GM19193 (cell line): ENCODE measurements around the gene PIGX.

Experiments used
- POLR2A ChIP-seq: IDR thresholded peaks from 4 replicates; pipeline ENCODE4 v1.6.1; 2011; ENCODE audit not compliant: insufficient read depth, insufficient read length; ENCODE audit errors: extremely low read depth

The PIGX gene

GRCh38 chr3:196772102-196772501, 59.9 kb downstream of the PIGX start:
- TF ChIP-seq POLR2A: no peak

- TF ChIP-seq POLR2A: no peak
Measured at GRCh38 chr3:196772897-196773296, 60.7 kb downstream of the PIGX start.

DNA sequence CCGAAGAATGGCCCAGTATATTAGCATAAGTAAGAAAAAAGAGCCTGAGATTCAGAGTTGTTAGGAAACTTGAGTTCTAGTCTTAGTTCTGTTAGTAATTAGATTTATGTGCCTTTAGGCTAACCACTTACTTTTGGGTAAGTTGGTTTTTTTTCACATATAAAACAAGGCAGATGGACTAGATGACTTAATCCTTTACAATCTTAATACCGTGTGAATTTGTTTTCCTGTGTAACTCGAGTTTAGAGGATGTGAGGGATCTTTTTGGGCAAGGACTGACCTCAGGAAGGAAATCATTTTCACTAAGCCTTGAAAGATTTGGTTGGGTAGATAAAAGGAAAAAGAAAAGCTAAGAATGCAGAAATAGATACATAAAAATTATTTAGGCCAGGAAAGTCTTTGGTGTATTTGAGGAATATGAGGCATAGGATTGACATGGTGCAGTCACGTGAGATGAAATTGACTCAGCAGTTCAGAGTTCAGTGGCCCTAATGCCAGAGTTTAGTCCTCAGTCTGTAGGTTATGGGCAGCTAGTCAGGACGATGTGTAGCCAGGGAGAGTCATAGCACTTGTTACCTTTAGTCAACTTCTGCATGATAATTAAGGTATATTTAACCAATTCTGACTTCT, 62.1 kb downstream of the PIGX start:
- TF ChIP-seq POLR2A: no peak

GRCh38 chr3:196774848-196775422, 62.8 kb downstream of the PIGX start:
- TF ChIP-seq POLR2A: no peak

GRCh38 chr3:196775938-196776337, 63.8 kb downstream of the PIGX start:
- TF ChIP-seq POLR2A: no peak

DNA sequence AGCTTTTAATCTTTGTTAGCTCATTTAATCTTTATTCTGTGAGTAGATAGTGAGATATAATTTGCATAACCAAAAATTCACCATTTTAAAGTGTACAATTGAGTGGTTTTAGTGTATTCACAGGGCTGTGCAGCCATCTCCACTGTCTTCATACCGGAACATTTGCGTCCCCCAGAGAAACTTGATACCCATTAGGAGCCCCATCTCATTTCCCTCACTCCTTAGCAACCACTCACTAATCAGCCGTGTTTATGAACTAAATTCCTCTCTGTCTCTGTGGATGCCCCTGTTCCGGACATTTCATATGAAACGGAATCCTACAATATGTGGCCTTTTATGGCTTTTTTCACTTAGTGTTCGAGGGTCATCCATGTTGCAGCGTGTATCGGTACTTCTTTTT, 65.7 kb downstream of the PIGX start:
- TF ChIP-seq POLR2A: no peak

DNA sequence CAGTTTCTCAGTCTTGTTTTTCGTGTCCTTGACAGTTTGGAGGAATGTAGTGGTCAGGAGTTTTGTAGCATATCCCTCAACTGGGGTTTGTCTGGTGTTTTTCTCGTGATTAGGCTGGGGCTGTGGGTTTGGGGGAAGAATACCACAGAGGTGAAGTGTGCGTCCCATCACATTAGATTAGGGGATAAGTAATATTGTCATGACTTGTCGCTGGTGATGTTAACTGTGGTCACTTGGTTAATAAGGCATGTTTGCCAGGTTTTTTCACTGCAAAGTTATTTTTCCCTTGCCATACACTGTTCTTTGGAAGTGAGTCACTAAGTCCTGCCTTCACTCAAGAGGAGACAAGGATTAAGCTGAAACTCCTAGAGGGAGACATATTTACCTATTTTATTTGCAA, 66.6 kb downstream of the PIGX start:
- TF ChIP-seq POLR2A: no peak

DNA sequence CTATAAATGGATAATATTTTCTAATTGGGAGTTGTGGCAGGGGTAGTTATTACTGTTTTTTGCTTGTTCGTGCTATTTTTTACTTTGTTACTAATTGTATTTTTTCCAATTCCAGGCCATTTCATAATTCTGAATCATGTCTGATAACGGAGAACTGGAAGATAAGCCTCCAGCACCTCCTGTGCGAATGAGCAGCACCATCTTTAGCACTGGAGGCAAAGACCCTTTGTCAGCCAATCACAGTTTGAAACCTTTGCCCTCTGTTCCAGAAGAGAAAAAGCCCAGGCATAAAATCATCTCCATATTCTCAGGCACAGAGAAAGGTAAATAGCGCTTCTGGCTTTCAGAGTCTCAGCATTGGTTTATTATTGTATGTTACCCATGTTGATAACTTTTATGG, 70.3 kb downstream of the PIGX start:
- TF ChIP-seq POLR2A: no peak
